Neuronal stem cell (in vitro differentiated cells): ENCODE measurements around the gene DCHS1.

Source experiments
- DNase-seq: peaks from one replicate; pipeline ENCODE4 v3.0.0-alpha.2; 2013; ENCODE audit warnings: low spot score
- H2AFZ ChIP-seq: one replicate; pipeline ENCODE4 v1.6.1; 2013; ENCODE audit warnings: mild to moderate bottlenecking, low read length, inconsistent platforms
- H2AK5ac ChIP-seq: 2 replicates; pipeline ENCODE4 v1.6.1; 2013; ENCODE audit warnings: low read depth, mild to moderate bottlenecking, inconsistent platforms, low read length, moderate library complexity, mixed read lengths
- H2BK120ac ChIP-seq: 2 replicates; pipeline ENCODE4 v1.6.1; 2013; ENCODE audit warnings: low read depth, mild to moderate bottlenecking, inconsistent platforms, low read length, moderate library complexity, mixed read lengths
- H2BK12ac ChIP-seq: one replicate; pipeline ENCODE4 v1.6.1; 2013; ENCODE audit warnings: low read length, inconsistent platforms
- H2BK15ac ChIP-seq: 2 replicates; pipeline ENCODE4 v1.6.1; 2013; ENCODE audit warnings: mild to moderate bottlenecking, low read length, inconsistent platforms, mixed read lengths
- H2BK5ac ChIP-seq: one replicate; pipeline ENCODE4 v1.6.1; 2013; ENCODE audit warnings: inconsistent platforms, mild to moderate bottlenecking, low read length, moderate library complexity
- H3K14ac ChIP-seq: one replicate; pipeline ENCODE4 v1.6.1; 2013; ENCODE audit warnings: low read length, inconsistent platforms
- H3K18ac ChIP-seq: 2 replicates; pipeline ENCODE4 v1.6.1; 2013; ENCODE audit warnings: low read length, inconsistent platforms
- H3K23ac ChIP-seq: 2 replicates; pipeline ENCODE4 v1.6.1; 2013; ENCODE audit warnings: low read depth, mild to moderate bottlenecking, mixed read lengths, low read length, inconsistent platforms; ENCODE audit not compliant: poor library complexity
- H3K27ac ChIP-seq: replicated peaks from 3 replicates; pipeline ENCODE4 v1.5.1; 2013; ENCODE audit warnings: low read length, inconsistent platforms
- H3K27me3 ChIP-seq, 3 experiments: 2 replicates each; pipeline ENCODE4 v1.6.1; 2013; ENCODE audit warnings: low read length in 3 of 3, mild to moderate bottlenecking in 2 of 3, inconsistent platforms in 1 of 3, low read depth in 1 of 3, mixed read lengths in 1 of 3, moderate library complexity in 1 of 3; ENCODE audit not compliant: control insufficient read depth in 3 of 3, insufficient read depth in 3 of 3
- H3K36me3 ChIP-seq, 2 donors: replicated peaks in 1 of 2; 2 replicates each; pipeline ENCODE4 v1.6.1; 2013; ENCODE audit warnings: low read length in 2 of 2; ENCODE audit not compliant: control insufficient read depth in 2 of 2, insufficient read depth in 2 of 2
- H3K4ac ChIP-seq: 2 replicates; pipeline ENCODE4 v1.6.1; 2013; ENCODE audit warnings: inconsistent platforms, mild to moderate bottlenecking, low read length, moderate library complexity
- H3K4me1 ChIP-seq, 2 donors: 1 replicate in 1 of 2; 2 replicates in 1 of 2; pipeline ENCODE4 v1.6.1; 2013; ENCODE audit warnings: low read length in 2 of 2, low read depth in 1 of 2; ENCODE audit not compliant: control insufficient read depth in 2 of 2, insufficient read depth in 1 of 2
- H3K4me2 ChIP-seq: one replicate; pipeline ENCODE4 v1.6.1; 2013; ENCODE audit warnings: mild to moderate bottlenecking, low read length, inconsistent platforms; ENCODE audit not compliant: insufficient read depth, poor library complexity, severe bottlenecking
- H3K4me3 ChIP-seq, 2 donors: 2 replicates each; pipeline ENCODE4 v1.5.1; 2013; ENCODE audit warnings: low read length in 2 of 2, mild to moderate bottlenecking in 2 of 2, inconsistent platforms in 1 of 2, moderate library complexity in 1 of 2
- H3K79me1 ChIP-seq: one replicate; pipeline ENCODE4 v1.6.1; 2013; ENCODE audit warnings: low read depth, mild to moderate bottlenecking, inconsistent platforms, low read length, moderate library complexity
- H3K9ac ChIP-seq: one replicate; pipeline ENCODE4 v1.6.1; 2013; ENCODE audit warnings: mild to moderate bottlenecking, low read depth, low read length, inconsistent platforms; ENCODE audit not compliant: poor library complexity
- H3K9me3 ChIP-seq, 2 donors: replicated peaks in 1 of 2; 2 replicates each; pipeline versions ENCODE3 to v1.6.1; 2013; ENCODE audit warnings: low read length in 2 of 2, mild to moderate bottlenecking in 2 of 2, inconsistent platforms in 1 of 2, low read depth in 1 of 2, mixed read lengths in 1 of 2, moderate library complexity in 1 of 2; ENCODE audit not compliant: control insufficient read depth in 2 of 2, insufficient read depth in 1 of 2
- H4K8ac ChIP-seq: one replicate; pipeline ENCODE4 v1.6.1; 2013; ENCODE audit warnings: low read depth, mild to moderate bottlenecking, inconsistent platforms, low read length, moderate library complexity
- H4K91ac ChIP-seq: one replicate; pipeline ENCODE4 v1.6.1; 2013; ENCODE audit warnings: low read length, low read depth, mild to moderate bottlenecking, inconsistent platforms; ENCODE audit not compliant: poor library complexity
- WGBS, 2 donors: extraction: QIAGEN DNeasy Blood & Tissue Kit; methylation state at CpG; one replicate each; pipeline ENCODE4 v1.1.7; 2013; ENCODE audit warnings: missing lambda C conversion rate in 2 of 2, mixed read lengths in 1 of 2; ENCODE audit not compliant: insufficient read length in 2 of 2, insufficient replicate concordance in 1 of 2; ENCODE audit errors: extremely low coverage in 2 of 2; 5-methylcytosine and 5-hydroxymethylcytosine counted together

Gene DCHS1

DNA sequence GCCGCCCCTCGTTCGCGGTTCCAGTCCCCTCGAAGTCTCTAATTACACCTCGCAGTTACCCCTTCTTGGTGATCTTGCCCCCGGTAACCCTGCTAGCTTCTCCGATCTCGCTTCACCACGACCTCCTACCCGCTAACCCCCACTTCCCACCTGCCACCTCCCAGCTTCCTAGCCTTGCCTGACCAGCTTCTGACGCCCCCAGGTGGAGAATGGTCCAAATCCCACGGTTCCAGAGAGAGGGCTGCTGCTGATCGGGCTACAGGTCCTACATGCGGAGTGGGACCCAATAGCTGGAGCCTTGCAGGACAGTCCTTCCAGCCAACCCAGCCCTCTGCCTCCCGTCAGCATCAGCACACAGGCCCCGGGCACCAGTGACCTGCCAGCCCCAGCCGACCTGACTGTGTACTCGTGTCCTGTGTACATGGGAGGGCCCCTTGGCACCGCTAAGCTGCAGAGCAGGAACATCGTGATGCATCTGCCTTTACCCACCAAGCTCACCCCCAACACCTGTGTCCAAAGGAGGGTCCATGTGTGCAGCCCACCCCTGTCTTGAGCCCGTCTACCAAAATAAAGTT, 84.1 kb downstream of the DCHS1 start:
- peak overlapping the region; percentile 21 for H2BK15ac ChIP-seq
- H3K4me1 ChIP-seq: no peaks in the 10 kb centered on the region
- H3K4ac ChIP-seq: no peak overlapping the region
- H3K79me1 ChIP-seq: no peaks in the 10 kb centered on the region
- WGBS, 2 donors: 100% methylated on average over 3 of the region's 22 CpGs; no CpG with 5 or more reads in 1 of the 2 donors
- H2BK12ac ChIP-seq: no peak overlapping the region
- H3K4me2 ChIP-seq: no peak overlapping the region
- H3K36me3 ChIP-seq: no peaks in the 10 kb centered on the region
- H3K23ac ChIP-seq: peak overlapping the region; percentile 32
- H3K27ac ChIP-seq: no peak overlapping the region
- H2BK120ac ChIP-seq: no peak overlapping the region
- no peaks in the 10 kb centered on the region for H3K27me3 ChIP-seq
- no peaks in the 10 kb centered on the region for H3K9me3 ChIP-seq
- no peak overlapping the region for H4K8ac ChIP-seq
- H2BK5ac ChIP-seq: no peak overlapping the region
- H2AK5ac ChIP-seq: peak overlapping the region; percentile 60
- H2AFZ ChIP-seq: no peak overlapping the region
- H3K4me3 ChIP-seq: peak overlapping the region in 1 of 2 donors; percentile 52
- no peak overlapping the region for H3K9ac ChIP-seq
- no peak for DNase-seq
- no peak overlapping the region for H3K14ac ChIP-seq
- no peak overlapping the region for H4K91ac ChIP-seq
- peak overlapping the region; percentile 48 for H3K18ac ChIP-seq
